Neural cell (in vitro differentiated cells): ENCODE data around the gene IAPP.

Experiments
- EP300 ChIP-seq: fragments of 450-650 bp; conservative IDR thresholded peaks from 2 replicates; pipeline ENCODE4 v1.6.1; 2014; ENCODE audit warnings: antibody characterized with exemption, mild to moderate bottlenecking, moderate library complexity; ENCODE audit not compliant: poor library complexity, severe bottlenecking
- EZH2 ChIP-seq: fragments of 200-600, 300-800 bp; shearing (Covaris generic), sonication (generic); IDR thresholded peaks from 2 replicates; pipeline ENCODE4 v1.6.1; 2014; ENCODE audit warnings: antibody characterized with exemption, low read length, borderline replicate concordance, mild to moderate bottlenecking; ENCODE audit not compliant: insufficient read depth, poor library complexity, severe bottlenecking
- MXI1 ChIP-seq: fragments of 450-650 bp; conservative IDR thresholded peaks from 2 replicates; pipeline ENCODE4 v1.6.1; 2014; ENCODE audit warnings: antibody characterized with exemption, mild to moderate bottlenecking; ENCODE audit not compliant: poor library complexity, severe bottlenecking
- POLR2AphosphoS5 ChIP-seq: IDR thresholded peaks from 2 replicates; pipeline ENCODE4 v1.6.1; 2012
- RAD21 ChIP-seq: fragments of 450-650 bp; conservative IDR thresholded peaks from 2 replicates; pipeline ENCODE4 v1.6.1; 2014; ENCODE audit warnings: antibody characterized with exemption, mild to moderate bottlenecking, moderate library complexity
- SMC3 ChIP-seq: fragments of 450-650 bp; conservative IDR thresholded peaks from 2 replicates; pipeline ENCODE4 v1.6.1; 2014; ENCODE audit warnings: antibody characterized with exemption, mild to moderate bottlenecking, moderate library complexity; ENCODE audit not compliant: poor library complexity
- TF ChIP-seq, protein P1 (sequence below): fragments of 450-650 bp; IDR thresholded peaks from 2 replicates; pipeline ENCODE4 v1.5.1; 2014; ENCODE audit warnings: antibody characterized with exemption, mild to moderate bottlenecking, moderate library complexity; ENCODE audit not compliant: poor library complexity, severe bottlenecking
- TF ChIP-seq, protein P2 (sequence below): IDR thresholded peaks from 2 replicates; pipeline ENCODE4 v1.6.1; 2012; ENCODE audit warnings: borderline replicate concordance

DNA sequence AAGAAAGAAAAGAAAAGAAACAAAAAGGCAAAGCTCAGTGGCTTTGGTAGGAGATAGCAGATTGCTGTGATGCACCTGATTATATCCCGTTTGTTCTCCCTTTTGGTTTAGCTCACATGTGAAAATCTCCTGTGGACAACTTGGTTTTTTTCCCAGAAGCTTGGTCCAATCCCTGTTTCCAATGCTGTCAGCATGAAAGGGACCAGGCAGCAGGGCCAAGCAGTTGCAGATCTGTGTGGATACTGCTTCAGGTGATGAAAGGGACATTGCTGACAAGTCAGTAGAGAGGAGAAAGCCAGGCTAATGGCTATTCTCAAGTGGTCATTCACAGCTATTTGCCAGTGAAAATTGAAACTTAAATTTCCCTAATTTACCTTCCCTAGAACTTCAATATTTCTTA is 19.2 kb upstream of the IAPP start:
- TF ChIP-seq, protein P1, sequence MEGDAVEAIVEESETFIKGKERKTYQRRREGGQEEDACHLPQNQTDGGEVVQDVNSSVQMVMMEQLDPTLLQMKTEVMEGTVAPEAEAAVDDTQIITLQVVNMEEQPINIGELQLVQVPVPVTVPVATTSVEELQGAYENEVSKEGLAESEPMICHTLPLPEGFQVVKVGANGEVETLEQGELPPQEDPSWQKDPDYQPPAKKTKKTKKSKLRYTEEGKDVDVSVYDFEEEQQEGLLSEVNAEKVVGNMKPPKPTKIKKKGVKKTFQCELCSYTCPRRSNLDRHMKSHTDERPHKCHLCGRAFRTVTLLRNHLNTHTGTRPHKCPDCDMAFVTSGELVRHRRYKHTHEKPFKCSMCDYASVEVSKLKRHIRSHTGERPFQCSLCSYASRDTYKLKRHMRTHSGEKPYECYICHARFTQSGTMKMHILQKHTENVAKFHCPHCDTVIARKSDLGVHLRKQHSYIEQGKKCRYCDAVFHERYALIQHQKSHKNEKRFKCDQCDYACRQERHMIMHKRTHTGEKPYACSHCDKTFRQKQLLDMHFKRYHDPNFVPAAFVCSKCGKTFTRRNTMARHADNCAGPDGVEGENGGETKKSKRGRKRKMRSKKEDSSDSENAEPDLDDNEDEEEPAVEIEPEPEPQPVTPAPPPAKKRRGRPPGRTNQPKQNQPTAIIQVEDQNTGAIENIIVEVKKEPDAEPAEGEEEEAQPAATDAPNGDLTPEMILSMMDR = no peak
- TF ChIP-seq EZH2 (no peak), POLR2AphosphoS5 (no peak), RAD21 (no peak), SMC3 (no peak), MXI1 (no peak), EP300 (no peak)
- TF ChIP-seq, protein P2, sequence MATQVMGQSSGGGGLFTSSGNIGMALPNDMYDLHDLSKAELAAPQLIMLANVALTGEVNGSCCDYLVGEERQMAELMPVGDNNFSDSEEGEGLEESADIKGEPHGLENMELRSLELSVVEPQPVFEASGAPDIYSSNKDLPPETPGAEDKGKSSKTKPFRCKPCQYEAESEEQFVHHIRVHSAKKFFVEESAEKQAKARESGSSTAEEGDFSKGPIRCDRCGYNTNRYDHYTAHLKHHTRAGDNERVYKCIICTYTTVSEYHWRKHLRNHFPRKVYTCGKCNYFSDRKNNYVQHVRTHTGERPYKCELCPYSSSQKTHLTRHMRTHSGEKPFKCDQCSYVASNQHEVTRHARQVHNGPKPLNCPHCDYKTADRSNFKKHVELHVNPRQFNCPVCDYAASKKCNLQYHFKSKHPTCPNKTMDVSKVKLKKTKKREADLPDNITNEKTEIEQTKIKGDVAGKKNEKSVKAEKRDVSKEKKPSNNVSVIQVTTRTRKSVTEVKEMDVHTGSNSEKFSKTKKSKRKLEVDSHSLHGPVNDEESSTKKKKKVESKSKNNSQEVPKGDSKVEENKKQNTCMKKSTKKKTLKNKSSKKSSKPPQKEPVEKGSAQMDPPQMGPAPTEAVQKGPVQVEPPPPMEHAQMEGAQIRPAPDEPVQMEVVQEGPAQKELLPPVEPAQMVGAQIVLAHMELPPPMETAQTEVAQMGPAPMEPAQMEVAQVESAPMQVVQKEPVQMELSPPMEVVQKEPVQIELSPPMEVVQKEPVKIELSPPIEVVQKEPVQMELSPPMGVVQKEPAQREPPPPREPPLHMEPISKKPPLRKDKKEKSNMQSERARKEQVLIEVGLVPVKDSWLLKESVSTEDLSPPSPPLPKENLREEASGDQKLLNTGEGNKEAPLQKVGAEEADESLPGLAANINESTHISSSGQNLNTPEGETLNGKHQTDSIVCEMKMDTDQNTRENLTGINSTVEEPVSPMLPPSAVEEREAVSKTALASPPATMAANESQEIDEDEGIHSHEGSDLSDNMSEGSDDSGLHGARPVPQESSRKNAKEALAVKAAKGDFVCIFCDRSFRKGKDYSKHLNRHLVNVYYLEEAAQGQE = no peak
